ENCODE data around the gene CFAP97D2. TPM values are rescaled to one million over a fixed set of nuclear protein-coding genes. Genes with fewer than 3 reads are reported as not detected.

Gene CFAP97D2
- total RNA-seq, 4 donors from 2014 or later: not detected

GRCh38 chr13:114161644-114162532 lies 17.2 kb upstream of the CFAP97D2 start:
- intact Hi-C loops (cut with DNase I): no loop called here
- TF ChIP-seq CTCF (IDR thresholded peaks at IDR 0.05) (no peak), POLR2A (IDR thresholded peaks at IDR 0.05) (no peak)
- DNase-seq: peak in 1 of 2 donors; percentile 25
- Histone ChIP-seq H3K27me3 (no peaks in the 10 kb centered on the region), H3K36me3 (no peaks in the 10 kb centered on the region), H3K9me3 (no peaks in the 10 kb centered on the region), H3K4me1 (peaks cover 0 to 7% of the 10 kb centered on the region in 2 donors), H3K4me3 (replicated peaks in 1 of 3) (no peak overlapping the region), H3K27ac (no peak overlapping the region)
- WGBS, 2 donors: 38 to 42% methylated on average over 21 to 32 of the region's 32 CpGs

- WGBS, 2 donors: 76 to 81% methylated on average over 16 of the region's 16 CpGs
- Histone ChIP-seq H3K4me3 (replicated peaks in 1 of 3) (no peak overlapping the region), H3K36me3 (no peaks in the 10 kb centered on the region), H3K4me1 (peaks cover 0 to 7% of the 10 kb centered on the region in 2 donors), H3K9me3 (no peaks in the 10 kb centered on the region), H3K27ac (no peak overlapping the region), H3K27me3 (no peaks in the 10 kb centered on the region)
- intact Hi-C loops (cut with DNase I): no loop called here
- TF ChIP-seq POLR2A (IDR thresholded peaks at IDR 0.05): no peak
- no peak for TF ChIP-seq CTCF (IDR thresholded peaks at IDR 0.05)
- DNase-seq: no peak
Observed at GRCh38 chr13:114162533-114162922, 16.5 kb upstream of the CFAP97D2 start.

GRCh38 chr13:114164053-114164452 lies 15.0 kb upstream of the CFAP97D2 start:
- H3K27ac ChIP-seq: no peak overlapping the region
- no peaks in the 10 kb centered on the region for H3K36me3 ChIP-seq
- WGBS, 2 donors: 68 to 73% methylated on average over 13 to 14 of the region's 14 CpGs
- TF ChIP-seq POLR2A (IDR thresholded peaks at IDR 0.05): no peak
- no peak for TF ChIP-seq CTCF (IDR thresholded peaks at IDR 0.05)
- peaks cover 0 to 7% of the 10 kb centered on the region in 2 donors for H3K4me1 ChIP-seq
- no peak for DNase-seq
- intact Hi-C loops (cut with DNase I): no loop called here
- H3K9me3 ChIP-seq: no peaks in the 10 kb centered on the region
- no peaks in the 10 kb centered on the region for H3K27me3 ChIP-seq
- no peak overlapping the region for H3K4me3 ChIP-seq (replicated peaks in 1 of 3)

GRCh38 chr13:114164681-114165429 lies 14.2 kb upstream of the CFAP97D2 start:
- intact Hi-C loops (cut with DNase I): no loop called here
- Histone ChIP-seq H3K27ac (no peak overlapping the region), H3K9me3 (no peaks in the 10 kb centered on the region), H3K27me3 (no peaks in the 10 kb centered on the region), H3K36me3 (no peaks in the 10 kb centered on the region), H3K4me1 (peaks cover 0 to 7% of the 10 kb centered on the region in 2 donors), H3K4me3 (replicated peaks in 1 of 3) (no peak overlapping the region)
- WGBS, 2 donors: 89 to 91% methylated on average over 26 of the region's 26 CpGs
- TF ChIP-seq CTCF (IDR thresholded peaks at IDR 0.05): no peak
- no peak for TF ChIP-seq POLR2A (IDR thresholded peaks at IDR 0.05)
- no peak for DNase-seq

Data from thyroid gland (tissue), 4 donors.